ENCODE measurements around the gene ZBTB33. TPM values are rescaled to one million over a fixed set of nuclear protein-coding genes. Genes with fewer than 3 reads are reported as not detected.

ZBTB33 gene
- total and polyA plus RNA-seq, 2 of the 13 experiments (the other 11 are each of a cell fraction or from before 2014, with no cell fraction given), result 6.5 to 20.2 TPM

GRCh38 chrX:120244735-120245498, 5.7 kb upstream of the ZBTB33 start (continued):
- no peak for TF ChIP-seq ATF4 (CRISPR knock-in tag; IDR thresholded peaks at IDR 0.05)
- no peak for TF ChIP-seq CCDC6 (CRISPR knock-in tag; IDR thresholded peaks at IDR 0.05)
- TF ChIP-seq NFE2L1 (CRISPR knock-in tag; IDR thresholded peaks at IDR 0.05; ENCODE audit: borderline replicate concordance), result no peak
- no peak for TF ChIP-seq PAF1 (CRISPR knock-in tag; IDR thresholded peaks at IDR 0.05)
- no peak for TF ChIP-seq GPN1 (CRISPR knock-in tag; IDR thresholded peaks at IDR 0.05; ENCODE audit: borderline replicate concordance)
- no peak for TF ChIP-seq GTF3A (CRISPR knock-in tag; conservative IDR thresholded peaks at IDR 0.05)
- TF ChIP-seq ZBTB2 (CRISPR knock-in tag; IDR thresholded peaks at IDR 0.05; ENCODE audit: low read depth), result no peak
- no peak for TF ChIP-seq AGO2 (optimal IDR thresholded peaks at IDR 0.05; ENCODE audit: low read depth, low read length)
- TF ChIP-seq NFATC3 (CRISPR knock-in tag; IDR thresholded peaks at IDR 0.05), result no peak
- peak; percentile 56 for TF ChIP-seq ISL2 (CRISPR knock-in tag; IDR thresholded peaks at IDR 0.05)
- TF ChIP-seq ZMYM2 (CRISPR knock-in tag; IDR thresholded peaks at IDR 0.05), result no peak
- 0 out of 3 replicates have a peak, but pooled peaks have one; percentile 40 for TF ChIP-seq MXI1 (IDR thresholded peaks at IDR 0.05; ENCODE audit: borderline replicate concordance, low read depth, low read length)
- TF ChIP-seq RFX5 (IDR thresholded peaks at IDR 0.05; ENCODE audit: low read depth, low read length), result no peak
- TF ChIP-seq MTERF4 (CRISPR knock-in tag; IDR thresholded peaks at IDR 0.05), result no peak
- TF ChIP-seq ZXDC (CRISPR knock-in tag; IDR thresholded peaks at IDR 0.05), result no peak
- no peak for TF ChIP-seq ZBTB10 (CRISPR knock-in tag; IDR thresholded peaks at IDR 0.05; ENCODE audit: borderline replicate concordance)
- TF ChIP-seq ZNF816 (CRISPR knock-in tag; IDR thresholded peaks at IDR 0.05; ENCODE audit: borderline replicate concordance), result no peak; the same call in 1 of the 2 replicates
- TF ChIP-seq MYNN (CRISPR knock-in tag; IDR thresholded peaks at IDR 0.05; ENCODE audit: low read depth), result no peak
- TF ChIP-seq SRF (IDR thresholded peaks at IDR 0.05; ENCODE audit: low read depth, low read length), result peak; percentile 51; the same call in 1 of the 2 replicates
- no peak for TF ChIP-seq BHLHE40 (IDR thresholded peaks at IDR 0.05; ENCODE audit: low read length)

Measured in HepG2 (cell line).